PFSK-1 (cell line): ENCODE measurements around the gene APPL2.
A peak's percentile ranks its signal among the peaks of the same experiment; 100 is the strongest.

ENCODE experiments used
- FOXP2 ChIP-seq: optimal IDR thresholded peaks from 2 replicates; pipeline ENCODE3; 2011; ENCODE audit warnings: borderline replicate concordance, control low read depth, inconsistent platforms; ENCODE audit not compliant: insufficient read depth; ENCODE audit errors: extremely low read length, extremely low read depth
- POLR2AphosphoS5 ChIP-seq: IDR thresholded peaks from 2 replicates; pipeline ENCODE4 v1.6.1; 2012; ENCODE audit warnings: low read depth, mild to moderate bottlenecking, control low read depth, low read length, moderate library complexity
- REST ChIP-seq, 2 experiments: IDR thresholded peaks; 2 replicates each; pipeline versions ENCODE4 v1.6.1 to v1.8.0; 2011 to 2012; ENCODE audit warnings: low read depth in 2 of 2, low read length in 2 of 2, control low read depth in 1 of 2, inconsistent platforms in 1 of 2, mild to moderate bottlenecking in 1 of 2, moderate library complexity in 1 of 2; ENCODE audit not compliant: insufficient read depth in 1 of 2
- SIN3A ChIP-seq: IDR thresholded peaks from 2 replicates; pipeline ENCODE4 v1.6.1; 2012; ENCODE audit warnings: mild to moderate bottlenecking, low read length, moderate library complexity, borderline replicate concordance; ENCODE audit not compliant: insufficient read depth
- TAF1 ChIP-seq: IDR thresholded peaks from 2 replicates; pipeline ENCODE4 v1.6.1; 2012; ENCODE audit warnings: low read length, control low read depth, borderline replicate concordance; ENCODE audit not compliant: insufficient read depth

APPL2 gene

GRCh38 chr12:105205322-105206048, 30.5 kb downstream of the APPL2 start:
- TF ChIP-seq POLR2AphosphoS5 (no peak), FOXP2 (no peak), REST (IDR thresholded peaks at IDR 0.05; ENCODE audit: insufficient read depth in 1 of 2, low read depth in 2 of 2, low read length in 2 of 2) (peak; percentile 59 to 82), TAF1 (no peak), SIN3A (no peak)

- TF ChIP-seq POLR2AphosphoS5 (no peak), SIN3A (no peak), REST (IDR thresholded peaks at IDR 0.05; ENCODE audit: insufficient read depth in 1 of 2, low read depth in 2 of 2, low read length in 2 of 2) (no peak), FOXP2 (no peak), TAF1 (no peak)
Measured at GRCh38 chr12:105204916-105205315, 31.1 kb downstream of the APPL2 start.

- no peak for TF ChIP-seq TAF1
- no peak for TF ChIP-seq REST (IDR thresholded peaks at IDR 0.05; ENCODE audit: insufficient read depth in 1 of 2, low read depth in 2 of 2, low read length in 2 of 2)
Measured at GRCh38 chr12:105204127-105204526, 31.8 kb downstream of the APPL2 start.

GRCh38 chr12:105202202-105202601, 33.8 kb downstream of the APPL2 start:
- TF ChIP-seq TAF1 (no peak), SIN3A (no peak), FOXP2 (no peak), REST (IDR thresholded peaks at IDR 0.05; ENCODE audit: insufficient read depth in 1 of 2, low read depth in 2 of 2, low read length in 2 of 2) (no peak), POLR2AphosphoS5 (no peak)

- TF ChIP-seq FOXP2, result no peak
- no peak for TF ChIP-seq TAF1
- TF ChIP-seq SIN3A, result no peak
Measured at GRCh38 chr12:105201299-105201698, 34.7 kb downstream of the APPL2 start.
